NCI-H2029 (cell line): ENCODE data around the gene MORN1.

Experiments used
- DNase-seq: peaks from one replicate; lab custom pipeline; 2025; lab: John Stamatoyannopoulos, UW

The MORN1 gene

GRCh38 chr1:2404890-2405511, 13.6 kb upstream of the MORN1 start:
- no peak for DNase-seq

DNA sequence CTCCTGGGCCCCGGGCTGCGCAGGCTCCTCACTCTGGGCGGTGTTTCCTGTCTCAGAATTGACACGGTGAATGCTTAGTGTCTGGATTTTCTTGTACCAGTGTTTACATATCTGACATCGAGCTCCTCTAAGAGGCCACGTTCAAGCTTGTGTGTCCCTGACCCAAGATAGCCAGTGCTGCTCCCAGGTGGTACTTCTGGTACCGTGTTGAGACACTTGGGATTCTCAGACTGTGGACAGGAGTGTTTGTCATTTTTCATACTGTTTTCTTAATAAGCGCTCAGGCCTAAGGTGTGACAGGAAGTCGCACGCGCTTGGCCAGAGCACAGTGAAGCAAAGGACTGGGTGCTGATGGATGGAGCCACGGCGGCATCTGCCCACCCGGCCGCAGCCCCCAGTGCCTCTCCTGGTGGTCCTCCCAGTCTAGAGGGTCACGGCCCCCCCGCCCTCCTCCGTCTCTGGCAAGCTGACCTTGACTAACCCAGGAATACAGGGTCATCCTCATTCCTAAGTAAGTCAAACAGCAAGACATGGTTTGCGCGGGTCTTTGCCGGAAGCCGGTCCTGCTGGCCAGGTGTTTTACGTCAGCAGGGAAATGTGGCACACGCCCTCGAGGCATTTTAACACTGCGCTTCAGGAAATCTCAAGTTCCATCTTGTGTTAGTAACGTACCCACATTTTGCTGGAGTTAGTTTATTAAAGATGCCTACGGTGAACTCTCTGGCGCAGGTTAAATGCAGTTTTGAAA, 13.0 kb upstream of the MORN1 start:
- no peak for DNase-seq

- no peak for DNase-seq
These were observed 11.9 kb upstream of the MORN1 start for GRCh38 chr1:2403273-2403672.

- no peak for DNase-seq
These were observed 11.1 kb upstream of the MORN1 start for GRCh38 chr1:2402420-2402819.

DNA sequence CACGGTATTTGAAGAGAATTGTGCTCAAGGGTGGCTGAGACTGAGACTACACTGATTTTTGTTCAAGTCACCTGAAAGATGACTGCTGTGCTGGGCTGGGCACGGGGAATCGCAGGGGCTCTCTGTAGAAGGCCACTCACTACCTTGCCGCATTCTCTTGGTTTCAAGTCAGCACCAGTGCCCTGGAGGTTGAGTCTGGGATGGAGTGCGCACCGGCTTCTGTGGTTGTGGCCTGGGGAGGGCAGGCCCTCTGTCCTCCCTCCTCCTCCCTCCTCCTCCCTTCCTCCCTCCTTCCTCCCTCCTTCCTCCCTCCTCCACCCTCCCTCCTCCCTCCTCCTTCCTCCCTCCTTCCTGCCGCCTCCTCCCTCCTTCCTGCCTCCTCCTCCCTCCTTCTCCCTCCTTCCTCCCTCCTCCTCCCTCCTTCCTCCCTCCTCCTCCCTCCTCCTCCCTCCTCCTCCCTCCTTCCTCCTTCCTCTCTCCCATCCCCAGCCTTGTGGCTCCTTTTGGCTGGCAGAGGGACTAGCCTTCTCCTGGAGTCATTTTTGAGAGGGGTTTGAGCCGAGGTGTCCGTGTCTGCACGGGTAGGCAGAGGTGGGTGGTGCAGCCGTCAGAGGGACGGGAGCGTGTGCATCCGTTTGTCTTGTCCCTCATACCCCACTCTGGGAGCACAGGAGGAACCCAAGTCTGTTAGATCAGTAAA, 9.7 kb upstream of the MORN1 start:
- DNase-seq: no peak

- no peak for DNase-seq
These were observed 9.2 kb upstream of the MORN1 start for GRCh38 chr1:2400576-2400909.

DNA sequence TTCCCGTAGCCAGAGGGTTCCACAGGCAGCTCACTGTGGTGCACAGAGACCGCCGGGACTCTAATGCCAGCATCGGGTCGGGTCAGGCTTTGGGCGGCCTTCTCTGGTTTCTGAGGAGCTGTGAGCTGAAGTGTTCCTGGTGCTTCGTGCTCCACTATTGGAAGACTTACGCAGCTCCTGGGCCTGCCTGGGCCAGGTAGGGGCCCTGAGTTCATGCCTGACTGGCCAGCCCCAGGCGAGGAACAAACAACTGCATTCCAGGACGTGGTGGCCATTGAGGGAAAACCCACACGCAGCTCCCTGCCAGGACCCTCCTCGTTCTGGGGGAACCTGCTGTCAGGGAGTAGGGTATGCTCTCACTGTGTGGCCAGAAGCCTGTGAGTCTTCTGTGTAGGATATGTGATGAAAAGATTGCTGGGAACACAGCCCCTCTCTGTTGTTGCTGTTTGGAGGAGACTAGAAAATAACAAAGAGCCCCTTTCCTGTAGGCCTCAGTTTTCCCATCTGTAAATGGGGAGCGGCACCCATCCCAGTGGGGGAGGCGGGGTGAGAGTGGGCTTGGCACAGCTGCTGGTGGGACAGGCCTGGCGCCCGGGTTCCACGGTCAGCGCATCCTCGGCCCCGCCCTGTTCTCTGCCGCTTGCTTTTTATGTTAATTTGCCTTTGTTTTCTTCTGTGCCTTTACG, 8.7 kb upstream of the MORN1 start:
- DNase-seq: no peak

- no peak for DNase-seq
These were observed 7.5 kb upstream of the MORN1 start for GRCh38 chr1:2398871-2399270.

- DNase-seq: no peak
These were observed 5.8 kb upstream of the MORN1 start for GRCh38 chr1:2397007-2397679.

DNA sequence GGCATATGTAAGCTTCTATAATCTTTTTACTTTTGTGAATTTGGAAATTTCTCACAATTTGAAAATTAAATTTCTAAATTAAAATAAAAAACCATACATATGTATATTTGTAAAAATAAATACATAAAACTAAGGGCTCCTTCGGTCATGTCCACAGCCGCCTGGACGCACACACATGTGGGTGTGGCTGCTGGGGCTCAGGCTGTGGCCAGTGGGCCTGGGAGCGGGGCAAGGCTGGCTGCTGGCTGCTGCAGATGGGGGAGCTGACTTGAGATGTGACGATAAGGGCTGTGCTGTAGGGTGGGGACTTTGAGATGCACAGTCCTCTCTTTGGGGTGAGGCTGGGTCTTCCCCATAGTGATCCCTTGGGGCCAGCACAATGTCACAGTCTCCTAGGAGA, 5.1 kb upstream of the MORN1 start:
- no peak for DNase-seq

DNA sequence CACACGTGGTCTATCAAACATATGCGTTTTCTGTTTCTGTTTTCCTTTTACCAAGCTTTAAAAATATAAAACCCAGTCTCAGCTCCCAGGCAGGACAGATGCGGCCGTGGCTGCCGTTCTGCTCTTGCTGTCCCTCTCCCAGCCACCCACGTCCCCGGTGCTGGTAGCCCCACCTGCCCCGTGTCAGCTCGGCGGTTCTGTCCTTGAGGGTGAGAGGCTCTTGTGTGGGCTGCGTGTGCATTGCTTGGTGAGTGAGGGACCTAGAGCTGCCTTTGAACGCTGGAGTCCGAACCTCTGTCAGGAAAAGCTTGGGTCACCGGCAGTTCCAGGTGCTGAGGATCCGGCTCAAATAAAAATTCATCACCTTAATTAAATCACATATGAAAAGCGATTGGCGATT, 4.7 kb upstream of the MORN1 start:
- DNase-seq: no peak

DNA sequence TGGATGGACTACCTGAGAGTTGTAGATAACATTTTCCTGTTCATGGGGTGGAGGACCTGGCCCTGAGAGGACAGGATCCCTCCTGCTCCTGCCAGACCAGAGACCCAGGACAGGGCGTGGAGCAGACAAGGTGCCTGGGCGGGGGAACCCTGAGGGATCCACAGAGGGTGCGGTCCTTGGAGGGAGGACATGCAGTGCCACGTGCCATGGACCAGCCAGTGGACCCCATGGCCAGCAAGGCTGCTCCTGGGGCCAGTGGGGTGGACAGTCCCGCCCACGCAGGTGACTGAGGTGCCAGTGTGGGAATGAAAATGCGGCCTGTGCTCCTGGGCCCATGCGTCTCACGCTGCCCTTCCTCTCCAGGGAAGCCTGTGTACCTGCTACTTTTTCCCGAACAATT, 3.9 kb upstream of the MORN1 start:
- DNase-seq: no peak

- DNase-seq: no peak
These were observed 3.4 kb upstream of the MORN1 start for GRCh38 chr1:2394761-2395160.

- DNase-seq: no peak
These were observed 2.9 kb upstream of the MORN1 start for GRCh38 chr1:2394220-2394619.

DNA sequence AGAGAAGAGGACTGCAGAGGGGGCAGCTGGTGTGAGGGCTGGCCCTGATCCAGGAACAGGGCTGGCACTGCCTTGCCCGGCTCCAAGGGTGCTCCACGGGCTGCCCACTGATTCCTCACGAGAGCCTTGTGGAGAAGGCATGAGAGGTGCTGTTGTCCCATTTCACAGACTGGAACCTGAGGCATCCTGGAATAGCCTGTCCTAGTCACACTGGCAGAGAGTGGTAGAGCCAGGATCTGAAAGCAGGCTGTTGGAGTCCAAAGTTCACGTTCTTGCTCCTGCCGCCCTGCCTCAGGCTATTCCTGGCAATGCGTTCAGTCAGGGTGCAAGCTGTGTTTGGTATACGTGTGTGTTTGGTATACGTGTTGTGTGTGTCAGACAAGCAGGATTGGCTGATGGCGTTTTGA, 2.1 kb upstream of the MORN1 start:
- no peak for DNase-seq

DNA sequence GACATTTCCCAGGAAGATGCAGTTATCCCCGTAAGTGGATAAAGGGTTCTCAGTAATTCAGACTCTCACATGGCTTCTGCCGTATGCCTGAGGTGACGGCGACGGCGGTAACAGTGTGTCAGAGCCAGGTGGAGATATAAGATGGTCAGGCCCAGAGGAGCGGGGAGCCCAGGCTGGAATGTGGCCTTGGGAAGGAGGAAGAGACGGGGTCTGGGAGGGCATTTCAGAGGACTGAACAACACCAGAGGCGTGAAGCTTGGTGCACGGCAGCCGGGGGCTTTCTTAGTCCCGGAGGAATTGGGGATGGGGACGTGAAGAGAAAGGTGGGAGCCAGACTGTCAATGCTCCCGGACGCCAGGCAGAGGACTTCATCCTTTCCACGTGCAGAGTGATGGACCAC, 1.3 kb upstream of the MORN1 start:
- DNase-seq: no peak

GRCh38 chr1:2391931-2392509, 666 bp upstream of the MORN1 start:
- DNase-seq: no peak

DNA sequence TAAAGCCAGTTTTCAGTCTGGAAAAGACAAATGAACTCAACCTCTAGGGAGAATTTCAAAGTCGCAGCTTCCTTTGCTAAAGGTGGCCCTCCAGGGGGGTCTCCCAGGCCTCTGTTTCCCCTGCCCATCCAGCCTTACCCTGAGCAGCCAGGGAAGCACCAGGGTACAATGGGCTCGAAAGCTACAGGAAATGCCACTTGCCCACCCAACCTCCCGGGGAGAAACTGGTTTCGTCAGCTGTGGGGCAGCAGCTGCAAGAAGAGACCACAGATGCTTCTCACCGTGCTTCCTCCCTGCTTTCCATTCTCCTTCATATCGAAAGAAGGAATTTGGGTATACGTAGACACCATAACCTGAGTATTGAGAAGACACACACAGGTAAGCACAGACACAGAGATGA, 1.7 kb downstream of the MORN1 start:
- no peak for DNase-seq

DNA sequence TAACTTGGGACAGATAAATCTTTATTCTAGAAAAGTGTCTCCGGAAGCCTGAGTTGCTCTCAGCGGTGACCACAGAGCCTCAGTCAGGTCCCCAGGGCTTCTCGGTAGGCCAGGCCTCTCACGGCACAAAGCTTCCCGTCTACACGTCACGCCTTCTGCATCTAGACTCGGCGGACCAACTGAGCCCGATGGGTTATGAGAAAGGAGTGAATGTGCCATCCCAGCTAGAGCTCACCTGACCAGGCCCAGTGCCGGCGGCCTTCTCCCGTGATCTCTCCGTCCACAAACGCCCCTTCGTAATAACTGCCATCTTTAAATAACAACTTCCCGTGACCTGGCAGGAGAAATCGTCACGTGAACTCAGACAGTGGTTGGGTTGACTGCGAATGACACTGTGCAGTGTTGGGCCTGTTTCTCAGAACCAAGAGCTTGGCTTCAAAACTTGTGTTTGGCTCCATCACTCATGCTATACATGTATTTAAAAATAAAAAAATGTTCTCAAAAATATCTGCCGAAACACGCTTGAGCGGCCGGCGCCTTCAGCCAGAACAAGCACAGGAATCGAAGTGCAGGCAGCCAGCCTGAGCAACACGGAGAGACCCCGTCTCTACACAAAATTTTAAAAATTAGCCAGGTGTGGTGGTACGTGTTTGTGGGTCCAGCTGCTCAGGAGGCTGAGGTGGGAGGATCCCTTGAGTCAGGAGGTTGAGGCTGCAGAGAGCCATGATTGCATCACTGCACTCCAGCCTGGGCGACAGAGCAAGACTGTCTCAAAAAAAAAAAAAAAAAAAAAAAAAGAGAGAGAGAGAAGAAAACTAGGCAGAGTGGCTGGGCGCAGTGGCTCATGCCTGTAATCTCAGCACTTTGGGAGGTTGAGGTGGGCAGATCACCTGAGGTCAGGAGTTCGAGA, 3.1 kb downstream of the MORN1 start:
- no peak for DNase-seq

DNA sequence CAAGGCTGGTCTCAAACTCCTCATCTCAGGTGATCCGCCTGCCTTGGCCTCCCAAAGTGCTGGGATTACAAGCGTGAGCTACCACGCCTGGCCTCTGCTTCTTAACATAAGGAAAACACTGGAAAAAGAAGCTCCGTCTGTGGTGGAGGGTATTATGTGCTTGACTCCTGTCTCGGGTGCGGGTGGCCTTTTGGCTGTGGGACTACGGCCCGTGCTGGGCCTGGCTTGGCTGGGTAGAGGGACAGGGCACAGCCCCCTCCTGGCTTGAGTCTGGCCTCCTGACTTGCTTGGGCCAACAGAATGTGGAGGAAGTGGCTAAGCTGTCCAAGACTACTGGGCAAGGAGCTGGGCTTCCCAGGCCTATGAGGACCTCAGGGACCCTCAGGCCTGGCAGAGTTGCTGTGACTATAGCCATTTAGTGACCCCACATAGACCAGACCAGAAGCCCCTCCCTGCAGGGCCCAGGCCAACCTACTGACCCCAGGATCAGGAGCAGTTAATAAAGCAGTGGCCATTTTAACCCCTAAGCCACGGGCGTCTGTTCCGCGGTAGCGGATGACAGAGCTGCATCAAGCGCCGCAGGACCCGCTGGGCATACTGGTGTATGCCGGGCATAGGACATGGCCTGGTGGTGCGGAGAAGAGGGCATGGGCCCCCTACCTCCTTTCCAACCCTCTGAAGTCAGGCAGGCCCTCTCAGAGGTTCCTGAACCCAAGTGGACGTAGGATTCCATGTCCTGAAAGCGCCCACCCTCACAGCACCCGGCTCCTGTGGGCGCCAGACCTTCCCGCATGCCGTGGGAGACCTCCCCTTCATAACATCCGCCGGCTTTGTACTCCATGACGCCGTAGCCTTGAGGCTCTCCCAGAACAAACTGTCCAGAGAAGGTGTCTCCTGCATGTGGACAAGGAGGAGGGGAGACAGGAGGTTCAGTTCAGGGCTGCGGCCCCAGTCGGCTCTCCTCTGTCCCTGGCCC, 4.4 kb downstream of the MORN1 start:
- no peak for DNase-seq
